RPMI7951 (cell line): ENCODE data around the gene TTC14. TPM values are rescaled to one million over a fixed set of nuclear protein-coding genes. Genes with fewer than 3 reads are reported as not detected.
"Not testable (repeated sequence)": the region's sequence is repeated elsewhere in the genome, so short reads cannot be mapped to it uniquely, and the experiment has no call there.

Experiments used
- DNase-seq: peaks from one replicate; pipeline ENCODE4 v3.0.0-alpha.2; 2012; ENCODE audit warnings: low read depth
- total RNA-seq: library from RNA; depleted of rRNA; stranded (reverse); fragments of >200 nt; shearing (Covaris generic); gene quantifications from 2 replicates; pipeline ENCODE4 v1.2.3, GENCODE V29; 2014; rRNA removed

Gene TTC14, protein sequence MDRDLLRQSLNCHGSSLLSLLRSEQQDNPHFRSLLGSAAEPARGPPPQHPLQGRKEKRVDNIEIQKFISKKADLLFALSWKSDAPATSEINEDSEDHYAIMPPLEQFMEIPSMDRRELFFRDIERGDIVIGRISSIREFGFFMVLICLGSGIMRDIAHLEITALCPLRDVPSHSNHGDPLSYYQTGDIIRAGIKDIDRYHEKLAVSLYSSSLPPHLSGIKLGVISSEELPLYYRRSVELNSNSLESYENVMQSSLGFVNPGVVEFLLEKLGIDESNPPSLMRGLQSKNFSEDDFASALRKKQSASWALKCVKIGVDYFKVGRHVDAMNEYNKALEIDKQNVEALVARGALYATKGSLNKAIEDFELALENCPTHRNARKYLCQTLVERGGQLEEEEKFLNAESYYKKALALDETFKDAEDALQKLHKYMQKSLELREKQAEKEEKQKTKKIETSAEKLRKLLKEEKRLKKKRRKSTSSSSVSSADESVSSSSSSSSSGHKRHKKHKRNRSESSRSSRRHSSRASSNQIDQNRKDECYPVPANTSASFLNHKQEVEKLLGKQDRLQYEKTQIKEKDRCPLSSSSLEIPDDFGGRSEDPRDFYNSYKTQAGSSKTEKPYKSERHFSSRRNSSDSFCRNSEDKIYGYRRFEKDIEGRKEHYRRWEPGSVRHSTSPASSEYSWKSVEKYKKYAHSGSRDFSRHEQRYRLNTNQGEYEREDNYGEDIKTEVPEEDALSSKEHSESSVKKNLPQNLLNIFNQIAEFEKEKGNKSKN
- total RNA-seq, result 19.1 and 30.9 TPM in 2 replicates

DNA sequence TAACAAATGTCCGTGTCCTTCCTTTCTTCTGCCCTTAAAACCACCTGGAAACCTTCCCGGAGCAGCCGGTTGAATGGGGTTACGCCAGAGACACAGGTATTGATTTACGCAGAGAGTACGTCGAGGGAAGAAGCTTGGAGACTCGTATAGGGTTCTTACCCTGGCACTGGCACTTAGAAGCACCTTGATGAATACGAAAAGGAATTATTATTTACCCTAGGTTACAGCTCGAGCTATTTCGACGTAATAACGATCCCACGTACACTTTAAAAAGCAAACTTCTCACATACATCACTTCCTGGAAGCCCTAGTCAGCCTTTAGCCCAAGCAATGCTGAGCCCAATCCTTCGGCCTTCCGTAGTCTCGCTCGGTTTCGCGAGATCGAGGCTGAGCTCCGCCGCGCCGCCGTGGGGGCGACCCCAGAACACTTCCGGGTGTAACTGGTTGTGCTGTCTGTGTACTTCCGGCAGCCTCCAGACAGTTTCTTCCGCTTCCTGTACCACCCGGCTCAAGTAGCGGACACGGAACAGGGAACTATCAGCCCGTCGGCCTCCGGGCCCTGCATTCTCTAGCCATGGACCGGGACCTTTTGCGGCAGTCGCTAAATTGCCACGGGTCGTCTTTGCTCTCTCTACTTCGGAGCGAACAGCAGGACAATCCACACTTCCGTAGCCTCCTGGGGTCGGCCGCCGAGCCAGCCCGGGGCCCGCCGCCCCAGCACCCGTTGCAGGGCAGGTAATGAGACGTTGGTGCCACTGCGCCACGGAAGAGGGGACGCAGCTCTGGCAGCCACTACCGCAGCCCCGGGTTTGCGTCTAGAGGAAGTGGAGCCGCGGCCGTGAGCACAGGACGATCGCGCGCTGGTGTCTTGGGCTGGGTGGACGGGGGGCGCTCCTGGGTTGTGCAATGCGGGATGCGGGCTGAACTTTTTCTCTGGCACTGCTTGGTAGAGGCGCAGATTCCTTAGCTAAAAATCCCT is at the start of gene TTC14:
TSS of gene TTC14 (plus strand) at position 476 of the 979 bp plus-strand sequence. CDS start at position 575, 99 bp downstream.
- DNase-seq, result peak; percentile 94

DNA sequence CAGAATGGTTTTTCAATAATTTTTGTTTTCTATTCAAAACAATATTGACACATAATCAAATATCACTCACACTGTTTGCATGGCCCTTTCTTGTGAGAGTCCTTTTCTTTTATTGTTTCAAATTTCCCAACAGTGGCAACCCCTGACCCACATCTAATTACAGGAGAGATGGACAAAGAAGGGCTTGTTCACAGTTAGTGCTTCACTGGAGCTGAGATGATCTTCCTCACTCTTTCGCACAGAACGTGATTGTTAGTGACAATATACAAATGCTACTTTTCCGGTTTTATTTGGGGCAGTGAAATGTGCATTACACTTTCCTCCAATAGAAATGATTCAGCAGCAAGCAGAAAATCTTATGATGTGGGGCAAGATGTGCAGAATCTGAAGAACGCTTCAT is 38.6 kb upstream of the TTC14 start:
- no peak for DNase-seq

DNA sequence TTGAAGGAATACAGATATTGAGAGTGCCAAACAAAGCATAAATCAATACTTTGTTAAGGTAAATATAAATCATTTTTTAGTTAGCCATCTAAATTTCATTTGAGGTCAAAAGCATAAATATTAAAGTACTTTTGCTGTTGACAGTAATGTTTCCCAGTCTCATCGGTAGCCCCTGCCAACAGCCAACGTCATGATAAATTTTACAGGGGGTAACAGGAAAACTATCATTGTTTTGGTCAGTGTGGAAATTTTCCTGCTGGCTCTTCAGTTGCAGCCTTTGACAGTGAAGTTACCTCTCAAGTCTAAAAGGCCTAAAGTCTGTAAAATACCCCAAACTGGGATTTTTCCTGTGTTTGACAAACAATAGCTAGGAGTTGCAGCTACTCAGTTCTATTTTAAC is 37.3 kb upstream of the TTC14 start:
- no peak for DNase-seq

DNA sequence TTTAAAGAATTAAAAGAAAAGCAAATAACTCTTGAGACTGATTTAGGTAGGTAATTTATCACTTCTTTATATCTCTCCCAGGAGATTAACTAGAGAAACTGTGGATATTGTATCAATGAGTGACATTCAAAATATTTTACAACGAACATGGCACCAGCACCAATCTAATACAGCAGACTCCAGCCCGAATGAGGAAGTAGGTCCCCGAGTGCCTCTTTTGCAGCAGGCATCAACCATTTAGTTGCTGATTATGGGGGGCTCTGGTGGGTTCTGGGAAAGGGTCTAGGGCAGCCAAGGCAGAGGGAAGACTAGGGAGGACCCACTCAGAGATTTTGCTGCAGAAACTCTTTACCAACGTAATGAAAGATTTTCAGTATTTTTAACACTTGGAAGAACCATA is 31.7 kb upstream of the TTC14 start:
- no peak for DNase-seq

DNA sequence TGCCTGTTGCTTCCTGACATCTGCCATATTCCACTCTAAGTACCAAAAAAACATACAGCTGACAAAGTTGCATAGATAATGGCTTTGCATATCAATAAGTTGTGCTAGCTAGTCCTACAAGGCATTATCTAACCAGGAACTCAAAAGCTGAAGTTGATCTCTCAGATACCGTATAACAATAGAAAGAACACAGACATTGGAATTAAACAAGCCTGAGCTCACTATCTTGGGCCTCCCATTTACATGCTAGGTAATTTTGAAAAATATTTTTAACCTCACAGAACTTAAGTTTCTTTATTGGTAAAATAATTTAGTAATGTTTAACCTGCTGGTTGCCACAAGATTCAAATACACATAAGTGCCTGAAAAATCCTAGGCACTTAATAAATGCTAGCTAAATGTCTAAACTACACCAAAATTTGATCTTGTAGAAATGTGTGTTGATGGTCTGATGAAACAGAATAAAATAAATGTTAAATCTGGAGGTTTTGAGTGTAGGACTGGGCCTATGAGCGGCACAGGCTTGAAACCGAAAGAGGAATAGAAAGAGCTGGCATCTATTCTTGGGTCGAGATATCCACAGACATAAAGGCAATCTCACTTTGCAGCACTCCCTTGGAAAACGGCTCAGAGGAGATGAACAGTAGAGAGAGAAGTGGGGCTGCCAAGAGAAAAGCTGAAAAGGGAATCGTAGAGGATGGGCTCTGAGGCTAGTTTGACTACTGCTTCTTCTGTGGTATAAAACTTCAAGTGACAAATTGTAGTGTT is 29.9 kb upstream of the TTC14 start:
- DNase-seq, result no peak

DNA sequence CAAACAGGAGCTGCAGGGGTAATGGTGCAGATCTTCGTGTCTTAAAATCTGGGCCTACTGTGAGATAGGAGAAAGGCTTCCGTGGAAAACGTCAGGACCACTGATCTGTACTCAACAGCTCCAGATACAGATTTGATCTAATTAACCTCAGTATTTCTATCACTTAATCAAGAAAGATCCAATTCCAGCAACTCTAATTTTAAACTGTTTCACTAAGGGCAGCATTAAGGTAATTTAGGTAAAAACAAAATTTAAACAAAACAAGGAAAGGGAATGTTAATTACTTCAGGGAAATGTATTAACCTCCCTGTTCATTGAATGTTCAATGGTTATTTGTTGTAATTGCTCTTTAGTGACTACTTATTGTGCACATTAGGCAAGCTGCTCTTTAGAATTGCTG is 26.4 kb upstream of the TTC14 start:
- no peak for DNase-seq

DNA sequence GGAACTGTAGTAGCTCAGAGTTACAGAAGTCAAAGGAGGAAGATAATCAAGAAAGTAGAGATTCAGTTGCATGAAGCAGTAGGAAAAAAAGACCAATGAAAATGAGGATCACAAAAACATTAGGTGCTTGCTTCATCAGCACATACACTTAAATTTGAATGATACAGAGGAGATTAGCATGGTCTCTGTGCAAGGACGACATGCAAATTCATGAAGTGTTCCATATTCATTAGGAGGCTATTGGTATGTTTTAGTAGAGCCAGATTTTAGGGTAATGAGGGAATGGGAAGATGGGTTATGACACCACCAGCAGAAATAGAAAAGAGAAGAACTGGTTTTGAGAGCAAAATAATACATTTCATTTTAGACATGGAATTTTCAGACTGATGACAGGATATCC is 21.0 kb upstream of the TTC14 start:
- DNase-seq, result no peak

DNA sequence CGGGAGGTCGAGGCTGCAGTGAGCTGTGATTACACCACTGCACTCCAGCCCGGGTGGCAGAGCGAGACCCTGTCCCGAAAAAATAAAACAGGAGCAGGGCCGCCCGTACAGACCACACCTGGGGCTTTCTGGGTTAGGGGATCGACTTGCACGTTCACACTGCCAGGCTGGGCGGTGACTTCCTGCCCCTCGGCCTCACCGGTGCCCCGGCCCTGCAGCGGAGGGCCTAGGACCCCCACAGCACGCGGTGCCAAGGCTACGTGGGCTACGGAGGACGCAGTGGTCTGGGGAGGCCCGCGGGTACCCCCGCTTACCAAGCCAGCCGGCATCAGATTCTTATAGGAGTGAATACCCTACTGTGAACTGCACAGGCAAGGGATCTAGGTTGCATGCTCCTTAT is 11.6 kb upstream of the TTC14 start:
- no peak for DNase-seq

DNA sequence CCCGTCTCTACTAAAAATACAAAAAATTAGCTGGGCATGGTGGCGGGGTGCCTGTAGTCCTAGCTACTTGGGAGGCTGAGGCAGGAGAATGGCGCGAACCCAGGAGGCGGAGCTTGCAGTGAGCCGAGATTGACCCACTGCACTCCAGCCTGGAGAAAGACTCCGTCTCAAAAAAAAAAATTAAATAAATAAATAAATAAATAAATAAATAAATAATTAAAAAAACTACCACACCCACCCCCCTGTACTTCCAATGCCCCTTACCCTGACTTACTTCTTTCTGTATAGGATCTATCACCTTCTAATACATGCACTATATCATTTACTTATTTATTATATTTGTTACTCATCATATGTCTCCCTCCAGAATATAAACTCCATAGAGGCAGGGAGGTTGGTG is 8.3 kb upstream of the TTC14 start:
- DNase-seq, result not testable (repeated sequence)

DNA sequence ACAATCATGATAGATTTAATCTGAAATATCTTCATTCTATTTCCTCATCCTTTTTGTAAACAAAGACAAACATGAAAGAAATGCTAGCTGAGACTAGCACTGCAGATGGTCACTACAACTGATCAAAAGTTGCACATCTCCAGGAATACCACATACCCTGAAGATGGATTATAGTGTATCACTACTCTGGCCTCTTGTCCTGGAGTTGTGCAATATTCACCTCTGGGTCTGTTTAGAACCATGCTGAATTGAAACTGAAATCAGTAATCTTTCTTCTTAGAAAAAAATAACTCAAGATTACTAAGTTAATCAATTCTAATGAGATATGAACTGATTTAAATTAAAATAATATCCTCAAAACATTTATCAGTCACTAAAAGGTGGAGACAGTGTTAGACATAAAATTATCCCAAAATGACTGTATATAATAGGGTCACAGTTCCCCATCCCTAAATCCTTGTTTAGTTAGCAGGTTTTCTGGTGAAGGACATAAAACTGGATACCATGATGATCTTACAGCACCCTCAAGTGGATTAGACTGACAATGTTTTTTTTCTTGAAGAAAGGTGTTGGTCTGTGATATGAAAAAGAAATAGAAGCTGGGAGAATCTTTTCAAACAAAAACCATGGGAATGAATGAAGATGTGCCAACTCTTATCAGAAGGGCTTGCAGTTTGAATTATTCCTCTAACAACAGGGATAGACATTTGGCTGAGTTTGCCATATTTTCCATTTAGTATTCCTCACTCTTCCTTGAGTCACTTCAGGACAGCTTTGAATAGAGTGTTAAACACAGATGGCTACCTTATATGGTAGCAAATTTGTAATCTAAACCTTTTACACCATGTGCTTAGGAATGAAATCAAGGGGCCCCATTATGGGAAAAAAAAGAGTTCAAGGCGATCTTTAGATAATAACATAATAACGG is 7.1 kb upstream of the TTC14 start:
- DNase-seq, result peak; percentile 38

DNA sequence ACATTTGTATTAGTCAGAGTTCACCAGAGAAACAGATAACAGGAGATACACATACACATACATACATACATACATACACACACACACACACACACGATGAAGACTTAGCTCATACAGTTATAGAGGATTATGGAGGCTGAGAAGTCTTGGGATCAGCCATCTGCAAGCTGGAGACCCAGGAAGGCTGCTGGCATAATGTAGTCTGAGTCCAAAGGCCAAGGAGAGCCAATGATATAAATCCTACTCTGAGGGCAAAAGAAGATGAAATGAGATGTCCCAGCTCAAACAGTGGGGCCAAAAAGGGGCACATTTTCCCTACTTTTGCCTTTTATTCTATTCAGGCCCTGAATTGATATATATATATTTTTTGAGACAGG is 6.4 kb upstream of the TTC14 start:
- DNase-seq, result no peak

DNA sequence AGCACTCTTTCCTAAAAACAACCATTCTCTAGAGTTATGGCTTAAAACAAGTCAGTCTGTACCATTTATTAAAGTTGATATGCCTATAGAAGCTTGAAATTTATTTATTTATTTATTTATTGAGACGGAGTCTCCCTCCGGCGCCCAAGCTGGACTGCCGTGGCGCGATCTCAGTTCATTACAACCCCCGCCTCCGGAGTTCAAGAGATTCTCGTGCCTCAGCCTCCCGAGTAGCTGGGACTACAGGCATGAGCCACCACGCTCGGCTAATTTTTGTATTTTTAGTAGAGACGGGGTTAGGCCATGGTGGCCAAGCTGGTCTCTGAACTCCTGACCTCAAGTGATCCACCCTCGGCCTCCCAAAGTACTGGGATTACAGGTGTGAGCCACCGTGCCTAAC is 1.5 kb upstream of the TTC14 start:
- DNase-seq, result no peak

DNA sequence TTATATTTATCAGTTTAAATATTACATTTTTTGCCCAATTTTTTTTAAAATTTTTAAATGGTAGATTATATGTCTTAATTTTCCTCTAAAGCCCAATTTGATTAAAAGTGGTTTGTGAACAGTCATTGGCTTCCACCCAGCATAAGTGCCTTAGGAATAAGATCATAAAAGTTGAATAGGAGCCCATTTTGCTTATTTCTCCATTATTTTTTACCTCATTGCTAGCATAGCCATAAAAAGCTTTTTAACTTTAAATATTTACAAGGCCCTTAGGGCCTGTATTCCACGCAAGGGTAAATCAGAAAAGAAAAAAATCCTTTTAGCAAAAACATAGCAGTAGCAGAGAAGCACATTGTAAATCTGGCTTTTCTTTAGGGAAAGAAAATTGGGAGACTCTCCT is 9.0 kb downstream of the TTC14 start:
- DNase-seq, result no peak

DNA sequence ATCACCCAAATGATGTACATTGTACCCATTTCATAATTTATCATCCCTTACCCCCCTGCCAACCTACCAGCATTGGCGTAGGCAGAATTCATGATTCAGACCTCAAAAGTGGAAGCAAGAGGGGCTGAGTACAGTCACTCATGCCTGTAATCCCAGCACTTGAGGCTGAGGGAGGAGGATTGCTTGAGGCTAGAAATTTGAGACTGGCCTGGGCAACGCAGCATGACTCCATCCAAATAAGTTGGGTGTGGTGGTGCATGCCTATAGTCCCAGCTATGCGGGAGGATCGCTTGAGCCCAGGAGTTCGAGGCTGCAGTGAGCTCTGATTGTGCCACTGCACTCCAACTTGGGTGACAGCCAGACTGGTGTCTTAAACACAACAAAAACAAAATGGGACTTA is 10.4 kb downstream of the TTC14 start:
- peak; percentile 19 for DNase-seq

DNA sequence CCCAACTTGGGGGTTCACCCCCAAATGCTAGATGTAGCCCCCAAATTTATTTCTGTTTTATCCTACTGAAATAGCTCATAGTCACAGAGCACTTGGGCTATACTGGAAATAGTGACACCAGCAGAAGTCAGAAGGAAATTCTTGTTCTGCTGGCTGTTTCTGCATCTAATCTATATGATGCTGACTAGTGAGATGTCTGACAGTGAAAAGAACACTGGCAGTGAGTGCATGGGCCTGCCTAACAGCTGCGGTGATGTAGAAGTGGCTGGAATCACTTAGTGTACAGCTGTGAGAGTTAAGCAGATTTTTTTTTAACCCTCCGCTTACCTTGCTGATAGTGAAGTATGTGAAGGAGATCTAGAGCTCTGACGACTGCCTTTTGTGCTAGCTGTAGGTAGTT is 14.0 kb downstream of the TTC14 start:
- no peak for DNase-seq

DNA sequence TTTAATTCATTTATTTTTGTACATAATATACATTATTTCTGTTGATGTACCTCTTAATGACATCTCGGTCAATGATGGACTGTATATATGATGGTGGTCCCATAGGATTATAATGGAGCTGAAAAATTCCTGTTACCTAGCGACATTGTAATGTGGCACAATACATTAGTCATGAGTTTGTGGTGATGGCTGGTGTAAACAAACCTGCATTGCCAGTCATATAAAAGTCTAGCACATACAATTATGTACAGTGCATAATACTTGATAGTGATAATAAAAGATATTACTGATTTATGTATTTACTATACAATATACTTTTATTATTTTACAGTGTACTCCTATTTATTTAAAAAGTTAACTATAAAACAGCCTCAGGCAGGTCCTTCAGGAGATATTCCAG is 15.1 kb downstream of the TTC14 start:
- DNase-seq, result peak; percentile 11

DNA sequence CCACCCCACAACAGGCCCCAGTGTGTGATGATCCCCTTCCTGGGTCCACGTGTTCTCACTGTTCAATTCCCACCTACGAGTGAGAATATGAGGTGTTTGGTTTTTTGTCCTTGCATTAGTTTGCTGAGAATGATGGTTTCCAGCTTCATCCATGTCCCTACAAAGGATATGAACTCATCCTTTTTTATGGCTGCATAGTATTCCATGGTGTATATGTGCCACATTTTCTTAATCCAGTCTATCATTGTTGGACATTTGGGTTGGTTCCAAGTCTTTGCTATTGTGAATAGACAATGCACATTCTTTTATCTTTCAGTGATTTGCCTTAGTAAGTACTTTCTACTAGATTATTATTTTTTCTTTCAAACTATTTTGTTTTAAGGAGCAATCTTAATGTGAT is 16.6 kb downstream of the TTC14 start:
- not testable (repeated sequence) for DNase-seq

DNA sequence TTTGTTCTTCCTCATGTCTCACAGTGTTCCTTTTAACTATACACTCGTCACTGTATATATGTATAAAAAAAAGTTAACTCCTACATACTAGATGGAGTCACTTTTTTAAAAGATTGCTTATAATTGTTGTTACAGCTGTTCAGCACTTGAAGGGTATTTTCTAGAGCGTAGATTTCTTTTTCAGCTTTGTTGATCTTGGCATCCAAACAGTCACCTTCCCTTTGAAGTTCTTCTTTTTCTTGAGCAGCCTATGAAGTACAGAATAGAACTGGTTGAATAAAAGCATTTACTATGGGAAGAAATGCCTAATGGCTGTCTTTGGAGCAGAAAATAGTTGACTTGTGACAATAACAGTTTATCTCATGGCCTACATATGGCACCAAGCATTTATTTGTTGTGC is 17.8 kb downstream of the TTC14 start:
- no peak for DNase-seq

DNA sequence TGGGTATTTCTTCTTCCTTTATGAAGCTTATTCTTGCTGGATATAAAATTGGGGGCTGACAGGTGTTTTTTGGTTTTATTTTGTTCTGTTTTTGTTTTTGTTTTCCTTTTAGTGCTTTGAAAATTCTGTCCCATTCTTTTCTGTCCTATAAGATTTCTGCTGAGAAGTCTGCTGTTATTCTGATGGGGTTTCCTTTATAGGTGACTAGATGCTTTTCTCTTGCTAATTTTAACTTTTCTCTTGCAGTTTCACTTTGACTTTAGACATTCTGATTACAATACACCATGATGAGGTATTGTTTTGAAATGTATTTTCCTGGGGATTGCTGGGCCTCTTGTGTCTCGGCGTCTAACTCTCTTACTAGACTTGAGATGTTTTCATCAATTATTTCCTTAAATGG is 22.8 kb downstream of the TTC14 start:
- no peak for DNase-seq

DNA sequence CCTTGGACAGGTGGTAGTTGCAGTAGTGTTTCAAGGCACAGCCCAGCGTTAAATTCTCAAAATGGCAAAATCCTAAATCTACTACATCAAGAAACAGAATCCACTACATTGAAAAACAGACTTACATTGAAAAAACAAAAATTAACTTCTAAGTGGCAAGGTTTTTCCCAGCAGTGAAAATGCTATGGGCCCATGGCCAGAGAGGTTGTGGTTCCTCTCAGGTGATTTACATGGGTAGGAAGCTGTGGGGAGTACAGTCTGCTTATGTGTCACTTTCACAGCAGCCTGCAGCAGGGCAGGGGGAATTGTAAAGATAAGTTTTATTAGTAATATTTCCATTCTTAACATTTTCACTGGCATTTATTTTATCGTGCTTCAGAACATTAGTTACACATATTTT is 24.9 kb downstream of the TTC14 start:
- no peak for DNase-seq
